Mesendoderm (in vitro differentiated cells): ENCODE data around the gene PAQR3.

Experiments
- DNase-seq: peaks from one replicate; pipeline ENCODE4 v3.0.0; 2013
- H2AK5ac ChIP-seq: 2 replicates; pipeline ENCODE4 v1.6.1; 2013; ENCODE audit warnings: low read length, inconsistent platforms
- H2BK120ac ChIP-seq: 2 replicates; pipeline ENCODE4 v1.6.1; 2013; ENCODE audit warnings: low read depth, mild to moderate bottlenecking, low read length, moderate library complexity, mixed read lengths
- H2BK15ac ChIP-seq: replicated peaks from 2 replicates; pipeline ENCODE4 v1.6.1; 2013; ENCODE audit warnings: low read depth, mild to moderate bottlenecking, moderate library complexity
- H2BK5ac ChIP-seq: 2 replicates; pipeline ENCODE4 v1.6.1; 2013; ENCODE audit warnings: low read length, inconsistent platforms
- H3K18ac ChIP-seq: 2 replicates; pipeline ENCODE4 v1.6.1; 2013; ENCODE audit warnings: mild to moderate bottlenecking, low read length, mixed read lengths
- H3K23ac ChIP-seq: one replicate; pipeline ENCODE4 v1.6.1; 2013; ENCODE audit warnings: low read length
- H3K27ac ChIP-seq: 2 replicates; pipeline ENCODE4 v1.5.1; 2013; ENCODE audit warnings: low read depth, mild to moderate bottlenecking, inconsistent platforms, low read length, moderate library complexity
- H3K27me3 ChIP-seq: 2 replicates; pipeline ENCODE4 v1.6.1; 2013; ENCODE audit warnings: low read length, control low read depth, mild to moderate bottlenecking, inconsistent platforms; ENCODE audit not compliant: insufficient read depth, poor library complexity
- H3K36me3 ChIP-seq: 2 replicates; pipeline ENCODE4 v1.6.1; 2013; ENCODE audit warnings: low read length, inconsistent platforms; ENCODE audit not compliant: control insufficient read depth, insufficient read depth
- H3K4ac ChIP-seq: one replicate; pipeline ENCODE4 v1.6.1; 2013; ENCODE audit warnings: low read depth, mild to moderate bottlenecking, low read length, moderate library complexity
- H3K4me1 ChIP-seq: 2 replicates; pipeline ENCODE4 v1.6.1; 2013; ENCODE audit warnings: low read depth, low read length, inconsistent platforms; ENCODE audit not compliant: control insufficient read depth
- H3K4me2 ChIP-seq: 2 replicates; pipeline ENCODE4 v1.6.1; 2013; ENCODE audit warnings: low read length
- H3K4me3 ChIP-seq: 2 replicates; pipeline ENCODE4 v1.5.1; 2013; ENCODE audit warnings: mild to moderate bottlenecking, low read length
- H3K56ac ChIP-seq: one replicate; pipeline ENCODE4 v1.6.1; 2013; ENCODE audit warnings: low read length
- H3K79me1 ChIP-seq: 2 replicates; pipeline ENCODE4 v1.6.1; 2013; ENCODE audit warnings: low read length, inconsistent platforms
- H3K79me2 ChIP-seq: 2 replicates; pipeline ENCODE4 v1.6.1; 2013; ENCODE audit warnings: mild to moderate bottlenecking, low read length; ENCODE audit not compliant: control insufficient read depth, insufficient read depth
- H3K9ac ChIP-seq: 2 replicates; pipeline ENCODE4 v1.6.1; 2013; ENCODE audit warnings: low read length, inconsistent platforms
- H4K5ac ChIP-seq: one replicate; pipeline ENCODE4 v1.6.1; 2013; ENCODE audit warnings: low read length
- H4K8ac ChIP-seq: one replicate; pipeline ENCODE4 v1.6.1; 2013; ENCODE audit warnings: low read depth, mild to moderate bottlenecking, control low read depth, low read length, moderate library complexity
- WGBS: extraction: QIAGEN DNeasy Blood & Tissue Kit; methylation state at CpG from one replicate; pipeline ENCODE4 v1.1.7; 2013; ENCODE audit warnings: low lambda C conversion rate, missing lambda C conversion rate; ENCODE audit not compliant: insufficient coverage; ENCODE audit errors: extremely low coverage; 5-methylcytosine and 5-hydroxymethylcytosine counted together

The PAQR3 gene

DNA sequence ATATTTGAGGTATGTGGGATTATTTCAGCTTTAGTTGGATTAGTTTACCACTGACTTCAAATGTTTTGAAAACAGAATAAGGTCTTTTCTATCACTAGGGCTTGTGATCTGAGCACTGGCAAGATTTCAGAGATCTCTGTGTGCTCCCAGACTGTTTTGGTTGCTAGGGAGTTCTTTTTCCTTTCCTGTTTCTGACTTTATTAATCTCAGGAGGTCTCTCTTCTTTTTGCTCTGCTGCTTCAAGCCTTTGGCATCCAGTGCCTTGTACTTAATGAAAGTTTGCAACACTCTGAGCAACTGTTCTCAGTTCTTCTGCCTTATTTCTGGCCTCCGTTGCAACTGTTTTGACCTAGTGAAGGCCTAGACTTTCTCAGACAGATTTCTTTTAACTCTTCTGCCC is 32.1 kb upstream of the PAQR3 start:
- Histone ChIP-seq H3K36me3 (no peaks in the 10 kb centered on the region), H2AK5ac (no peak overlapping the region), H3K79me1 (no peaks in the 10 kb centered on the region), H3K56ac (no peak overlapping the region), H3K4me1 (no peaks in the 10 kb centered on the region), H3K9ac (no peak overlapping the region), H2BK5ac (no peak overlapping the region), H2BK120ac (no peak overlapping the region), H3K27ac (no peak overlapping the region), H3K18ac (no peak overlapping the region), H3K4me2 (no peak overlapping the region), H2BK15ac (no peak overlapping the region), H3K4ac (no peak overlapping the region), H4K8ac (no peak overlapping the region), H4K5ac (no peak overlapping the region), H3K4me3 (no peak overlapping the region), H3K27me3 (no peaks in the 10 kb centered on the region), H3K23ac (no peak overlapping the region), H3K79me2 (no peaks in the 10 kb centered on the region)
- WGBS, result no CpG with 5 or more reads among the region's 1 CpG
- DNase-seq, result no peak

DNA sequence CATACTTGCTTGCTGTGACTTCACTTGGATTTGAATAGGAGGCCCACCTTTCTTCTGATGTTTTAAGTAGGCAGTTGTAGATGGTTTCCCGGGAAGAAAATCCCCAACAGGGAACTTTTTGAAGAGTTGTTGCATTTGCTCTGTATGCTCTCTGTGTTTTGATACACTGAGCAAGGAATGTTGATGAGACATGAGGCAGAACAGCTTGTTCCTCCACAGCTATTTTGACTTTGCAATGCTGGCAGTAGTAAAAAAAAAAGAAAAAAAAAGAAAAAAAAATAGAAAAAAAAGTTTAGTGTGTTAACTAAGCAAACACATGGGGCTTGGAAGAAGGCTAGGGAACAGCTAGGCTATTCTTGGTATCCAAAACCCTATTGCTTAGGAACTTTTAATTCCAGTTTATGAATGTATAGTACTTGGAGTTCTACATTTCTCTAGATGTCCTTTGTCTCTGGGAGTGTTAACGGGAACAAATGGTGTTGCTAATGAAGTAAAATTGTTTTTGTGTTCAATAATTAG is 23.4 kb upstream of the PAQR3 start:
- H2BK120ac ChIP-seq, result no peak overlapping the region
- no peak overlapping the region for H2BK5ac ChIP-seq
- H4K8ac ChIP-seq, result no peak overlapping the region
- H3K79me1 ChIP-seq, result no peaks in the 10 kb centered on the region
- no peak overlapping the region for H3K23ac ChIP-seq
- H3K79me2 ChIP-seq, result no peaks in the 10 kb centered on the region
- no peak overlapping the region for H4K5ac ChIP-seq
- no peak overlapping the region for H3K9ac ChIP-seq
- no peak overlapping the region for H3K4me3 ChIP-seq
- H3K4me2 ChIP-seq, result no peak overlapping the region
- H3K36me3 ChIP-seq, result no peaks in the 10 kb centered on the region
- H3K4me1 ChIP-seq, result no peaks in the 10 kb centered on the region
- no CpG with 5 or more reads among the region's 2 CpGs for WGBS
- no peaks in the 10 kb centered on the region for H3K27me3 ChIP-seq
- no peak for DNase-seq
- H3K18ac ChIP-seq, result no peak overlapping the region
- H3K56ac ChIP-seq, result no peak overlapping the region
- H2BK15ac ChIP-seq, result no peak overlapping the region
- H3K27ac ChIP-seq, result no peak overlapping the region
- no peak overlapping the region for H3K4ac ChIP-seq
- no peak overlapping the region for H2AK5ac ChIP-seq

DNA sequence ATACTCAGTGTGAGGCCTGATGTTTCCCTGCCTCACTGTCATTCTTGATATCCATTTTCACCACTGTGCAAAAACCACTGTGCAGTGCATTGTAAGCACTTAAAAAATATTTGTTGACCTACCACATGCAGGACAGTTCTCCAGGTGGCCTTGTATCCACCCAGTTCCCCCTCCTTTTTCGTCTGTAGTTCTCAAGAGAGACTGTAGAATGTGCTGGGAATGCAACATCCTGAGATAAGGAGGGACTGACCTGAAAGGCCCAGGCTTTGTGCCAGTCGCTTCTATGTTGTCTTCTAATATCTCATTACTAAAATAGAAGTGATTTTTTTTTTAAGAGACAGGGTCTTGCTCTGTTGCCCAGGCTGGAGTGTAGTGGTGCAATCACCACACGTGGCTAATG is 21.7 kb upstream of the PAQR3 start:
- Histone ChIP-seq H4K8ac (no peak overlapping the region), H3K4ac (no peak overlapping the region), H2BK15ac (no peak overlapping the region), H3K9ac (no peak overlapping the region), H2BK120ac (no peak overlapping the region), H4K5ac (no peak overlapping the region), H3K18ac (no peak overlapping the region), H3K56ac (no peak overlapping the region), H3K79me2 (no peaks in the 10 kb centered on the region), H2BK5ac (no peak overlapping the region), H3K4me3 (no peak overlapping the region), H3K4me1 (no peaks in the 10 kb centered on the region), H3K4me2 (no peak overlapping the region), H3K27me3 (no peaks in the 10 kb centered on the region), H3K23ac (no peak overlapping the region), H3K36me3 (no peaks in the 10 kb centered on the region), H3K27ac (no peak overlapping the region), H3K79me1 (no peaks in the 10 kb centered on the region), H2AK5ac (no peak overlapping the region)
- WGBS, result no CpG with 5 or more reads among the region's 3 CpGs
- DNase-seq, result no peak

DNA sequence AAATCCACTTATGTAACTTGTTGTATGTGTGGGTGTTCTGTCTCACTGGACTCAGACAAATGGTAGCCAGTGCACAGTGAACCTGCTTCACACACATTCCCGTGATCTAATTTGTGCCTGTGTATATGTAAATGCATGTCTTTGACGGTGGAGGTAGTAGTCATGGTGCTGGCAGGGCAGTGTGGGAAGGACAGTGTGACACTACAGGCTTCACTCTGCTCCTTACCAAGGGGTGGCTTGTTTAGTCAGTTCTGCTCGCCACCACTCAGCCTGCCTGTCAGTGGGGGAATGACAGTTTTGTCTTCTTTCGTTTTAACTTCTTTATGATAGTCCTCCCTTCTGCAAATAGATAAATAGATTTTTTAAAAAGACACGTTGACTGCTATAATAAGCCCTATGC is 17.7 kb upstream of the PAQR3 start:
- H4K5ac ChIP-seq, result no peak overlapping the region
- no peak overlapping the region for H3K9ac ChIP-seq
- no peak overlapping the region for H4K8ac ChIP-seq
- H3K4me2 ChIP-seq, result no peak overlapping the region
- H3K4me3 ChIP-seq, result no peak overlapping the region
- WGBS, result no CpG with 5 or more reads among the region's 5 CpGs
- H3K4ac ChIP-seq, result no peak overlapping the region
- no peaks in the 10 kb centered on the region for H3K36me3 ChIP-seq
- H3K27me3 ChIP-seq, result no peaks in the 10 kb centered on the region
- H3K79me2 ChIP-seq, result no peaks in the 10 kb centered on the region
- no peak for DNase-seq
- H3K23ac ChIP-seq, result no peak overlapping the region
- H2BK15ac ChIP-seq, result no peak overlapping the region
- H3K79me1 ChIP-seq, result no peaks in the 10 kb centered on the region
- no peaks in the 10 kb centered on the region for H3K4me1 ChIP-seq
- no peak overlapping the region for H3K27ac ChIP-seq
- no peak overlapping the region for H2BK120ac ChIP-seq
- H2AK5ac ChIP-seq, result no peak overlapping the region
- H3K56ac ChIP-seq, result no peak overlapping the region
- H2BK5ac ChIP-seq, result no peak overlapping the region
- no peak overlapping the region for H3K18ac ChIP-seq

DNA sequence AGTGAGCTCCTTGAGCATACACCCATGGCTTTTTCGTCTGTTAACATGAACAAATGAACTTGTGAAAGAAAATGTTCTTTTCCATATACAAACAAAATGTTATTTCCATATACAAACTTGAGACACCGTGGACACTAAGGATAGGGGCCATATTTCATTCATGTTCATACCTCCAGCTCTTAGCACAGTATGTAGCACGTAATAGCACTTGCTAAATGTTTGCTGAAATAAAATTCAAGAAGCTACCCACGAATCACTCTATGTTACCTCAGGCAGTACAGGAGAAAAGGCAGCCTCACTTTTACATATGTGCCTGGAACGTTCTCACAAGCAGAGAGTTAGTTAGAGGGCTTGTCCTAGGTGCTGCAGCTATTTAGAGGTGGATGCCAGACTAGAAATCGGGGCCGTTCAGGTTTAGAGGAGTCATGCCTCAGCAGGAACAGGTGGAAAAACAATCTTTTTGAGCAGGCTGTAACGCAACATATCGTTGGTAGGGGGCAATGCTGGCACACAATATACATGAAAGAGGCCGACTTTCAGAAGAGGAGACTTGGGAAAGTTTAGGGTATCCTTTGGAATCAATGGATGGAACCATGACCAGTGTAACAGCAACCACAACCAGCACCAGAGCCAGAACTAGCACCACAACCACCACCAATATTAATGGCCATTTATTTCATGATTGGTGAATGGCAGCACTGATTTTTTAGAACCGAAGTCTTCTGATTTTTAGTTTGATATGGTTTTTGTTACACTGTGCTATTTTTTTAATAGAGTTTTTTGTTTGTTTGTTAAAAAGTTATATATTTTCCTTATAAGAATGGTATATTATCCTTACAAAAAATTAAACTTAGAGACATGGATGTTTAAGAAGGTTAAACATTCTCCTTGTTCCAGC is 14.8 kb upstream of the PAQR3 start:
- no peak overlapping the region for H4K8ac ChIP-seq
- no CpG with 5 or more reads among the region's 11 CpGs for WGBS
- no peak overlapping the region for H3K56ac ChIP-seq
- no peak overlapping the region for H2BK5ac ChIP-seq
- H2BK15ac ChIP-seq, result no peak overlapping the region
- no peak overlapping the region for H3K4me3 ChIP-seq
- no peaks in the 10 kb centered on the region for H3K79me2 ChIP-seq
- H3K4me1 ChIP-seq, result no peaks in the 10 kb centered on the region
- H3K36me3 ChIP-seq, result no peaks in the 10 kb centered on the region
- no peaks in the 10 kb centered on the region for H3K27me3 ChIP-seq
- H2BK120ac ChIP-seq, result no peak overlapping the region
- no peak overlapping the region for H3K23ac ChIP-seq
- H4K5ac ChIP-seq, result no peak overlapping the region
- H3K4me2 ChIP-seq, result no peak overlapping the region
- no peak overlapping the region for H3K18ac ChIP-seq
- H2AK5ac ChIP-seq, result no peak overlapping the region
- peak; percentile 57 for DNase-seq
- H3K79me1 ChIP-seq, result no peaks in the 10 kb centered on the region
- H3K27ac ChIP-seq, result no peak overlapping the region
- H3K9ac ChIP-seq, result no peak overlapping the region
- H3K4ac ChIP-seq, result no peak overlapping the region
